ENCODE measurements around the gene HJURP.

DNA sequence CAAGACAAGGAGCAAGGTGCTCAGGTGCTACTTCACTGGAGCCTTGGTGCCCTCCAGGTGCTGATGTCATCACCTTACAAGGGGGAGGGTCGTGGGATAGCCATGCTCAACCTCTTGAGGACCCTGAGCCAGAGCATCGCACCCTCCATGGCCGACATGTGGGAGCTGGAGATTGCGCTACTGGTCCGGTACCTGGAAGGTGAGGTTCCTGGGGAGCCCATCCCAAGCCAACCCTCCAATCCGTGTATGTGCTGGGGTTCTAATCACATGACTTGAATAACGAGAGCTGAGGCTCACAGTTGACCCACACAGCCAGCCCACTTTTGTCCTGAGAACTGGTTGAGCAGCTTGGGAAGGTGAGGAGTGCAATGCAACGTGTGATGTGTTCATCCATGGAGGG lies 50.3 kb downstream of the HJURP start:
- TF ChIP-seq, protein P1, sequence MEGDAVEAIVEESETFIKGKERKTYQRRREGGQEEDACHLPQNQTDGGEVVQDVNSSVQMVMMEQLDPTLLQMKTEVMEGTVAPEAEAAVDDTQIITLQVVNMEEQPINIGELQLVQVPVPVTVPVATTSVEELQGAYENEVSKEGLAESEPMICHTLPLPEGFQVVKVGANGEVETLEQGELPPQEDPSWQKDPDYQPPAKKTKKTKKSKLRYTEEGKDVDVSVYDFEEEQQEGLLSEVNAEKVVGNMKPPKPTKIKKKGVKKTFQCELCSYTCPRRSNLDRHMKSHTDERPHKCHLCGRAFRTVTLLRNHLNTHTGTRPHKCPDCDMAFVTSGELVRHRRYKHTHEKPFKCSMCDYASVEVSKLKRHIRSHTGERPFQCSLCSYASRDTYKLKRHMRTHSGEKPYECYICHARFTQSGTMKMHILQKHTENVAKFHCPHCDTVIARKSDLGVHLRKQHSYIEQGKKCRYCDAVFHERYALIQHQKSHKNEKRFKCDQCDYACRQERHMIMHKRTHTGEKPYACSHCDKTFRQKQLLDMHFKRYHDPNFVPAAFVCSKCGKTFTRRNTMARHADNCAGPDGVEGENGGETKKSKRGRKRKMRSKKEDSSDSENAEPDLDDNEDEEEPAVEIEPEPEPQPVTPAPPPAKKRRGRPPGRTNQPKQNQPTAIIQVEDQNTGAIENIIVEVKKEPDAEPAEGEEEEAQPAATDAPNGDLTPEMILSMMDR (IDR thresholded peaks at IDR 0.05), result no peak
- no peak for TF ChIP-seq POLR2A (IDR thresholded peaks at IDR 0.05)

All from gastroesophageal sphincter (tissue), 3 donors.